HepG2 (cell line): ENCODE results near the gene CSNK1D. TPM values are rescaled to one million over a fixed set of nuclear protein-coding genes. Genes with fewer than 3 reads are reported as not detected.
A peak's percentile ranks its signal among the peaks of the same experiment; 100 is the strongest.

Experiments used
- FUBP1 ChIP-seq: sonication (generic); formaldehyde crosslinking; IDR thresholded peaks from 2 replicates; pipeline ENCODE4 v1.5.1; 2020; ENCODE audit warnings: missing genetic modification reagents, mild to moderate bottlenecking, borderline replicate concordance
- HDAC2 ChIP-seq: sonication (generic); formaldehyde crosslinking; IDR thresholded peaks from 2 replicates; pipeline ENCODE4 v1.4.0; 2020; ENCODE audit warnings: missing genetic modification reagents
- PHF5A ChIP-seq: IDR thresholded peaks from one replicate; pipeline ENCODE4 v1.6.1; 2018; ENCODE audit warnings: low read depth, missing genetic modification reagents; ENCODE audit not compliant: unreplicated experiment
- RBFOX2 ChIP-seq: fragments of 200-400 bp; formaldehyde crosslinking; IDR thresholded peaks from 2 replicates; pipeline ENCODE4 v1.6.1; 2017; ENCODE audit warnings: low read depth, mild to moderate bottlenecking, low read length
- RFX1 ChIP-seq: fragments of 450-650 bp; IDR thresholded peaks from 2 replicates; pipeline ENCODE4 v1.6.1; 2017
- SIX1 ChIP-seq: sonication (generic); formaldehyde crosslinking; IDR thresholded peaks from 2 replicates; pipeline ENCODE4 v1.4.0; 2020; ENCODE audit warnings: missing genetic modification reagents, borderline replicate concordance
- SOX6 ChIP-seq, 2 experiments: fragments of 450-650 bp in 1 of 2; sonication (generic) in 1 of 2; formaldehyde crosslinking in 1 of 2; IDR thresholded peaks; 2 replicates each; pipeline versions ENCODE4 v1.4.0 to v1.6.1; 2017 to 2020; ENCODE audit warnings: antibody characterized with exemption in 1 of 2, mild to moderate bottlenecking in 1 of 2, missing genetic modification reagents in 1 of 2
- TAF15 ChIP-seq: fragments of 200-400 bp; formaldehyde crosslinking; IDR thresholded peaks from one replicate; pipeline ENCODE4 v1.6.1; 2018; ENCODE audit warnings: mild to moderate bottlenecking, low read depth, low read length; ENCODE audit not compliant: poor library complexity, severe bottlenecking
- YEATS4 ChIP-seq: sonication (generic); formaldehyde crosslinking; IDR thresholded peaks from 2 replicates; pipeline ENCODE4 v1.4.0; 2020; ENCODE audit warnings: missing genetic modification reagents, borderline replicate concordance
- ZBTB1 ChIP-seq: sonication (generic); formaldehyde crosslinking; IDR thresholded peaks from 2 replicates; pipeline ENCODE4 v1.4.0; 2020; ENCODE audit warnings: missing genetic modification reagents, borderline replicate concordance
- ZBTB8A ChIP-seq: sonication (generic); formaldehyde crosslinking; IDR thresholded peaks from 2 replicates; pipeline ENCODE4 v1.4.0; 2020; ENCODE audit warnings: mild to moderate bottlenecking, low read depth, missing genetic modification reagents, borderline replicate concordance
- ZIK1 ChIP-seq: sonication (generic); formaldehyde crosslinking; IDR thresholded peaks from 2 replicates; pipeline ENCODE4 v1.5.0; 2020; ENCODE audit warnings: mild to moderate bottlenecking, low read depth, missing genetic modification reagents, borderline replicate concordance
- ZNF264 ChIP-seq: sonication (generic); formaldehyde crosslinking; IDR thresholded peaks from 2 replicates; pipeline ENCODE4 v1.4.0; 2020; ENCODE audit warnings: missing genetic modification reagents
- ZNF414 ChIP-seq: sonication (generic); formaldehyde crosslinking; IDR thresholded peaks from 2 replicates; pipeline ENCODE4 v1.5.0; 2020; ENCODE audit warnings: missing genetic modification reagents
- ZNF574 ChIP-seq: sonication (generic); formaldehyde crosslinking; IDR thresholded peaks from 2 replicates; pipeline ENCODE4 v1.4.0; 2020; ENCODE audit warnings: missing genetic modification reagents
- ZSCAN25 ChIP-seq: sonication (generic); formaldehyde crosslinking; IDR thresholded peaks from 2 replicates; pipeline ENCODE4 v1.8.0; 2022; ENCODE audit warnings: mild to moderate bottlenecking, missing genetic modification reagents
- polyA plus RNA-seq, 8 experiments: library from polyadenylated mRNA; depleted of rRNA in 3 of 8; stranded (reverse) in 7 of 8; unstranded in 1 of 8; fragments of >200 nt; fragmentation: Illumina TruSeq in 4 of 8; extraction: Trizol in 4 of 8; gene quantifications; 2 replicates each; pipeline versions ENCODE4 v1.2.1 to v1.2.3, GENCODE V29; 2011 to 2016; ENCODE audit warnings: low read depth in 4 of 8, missing spikeins in 1 of 8, mixed read lengths in 1 of 8; ENCODE audit not compliant: insufficient read depth in 1 of 8
- total RNA-seq, 5 experiments: library from RNA; depleted of rRNA; stranded (reverse); fragments of >200 nt; fragmentation: Illumina TruSeq; extraction: Trizol; gene quantifications; 2 replicates each; pipeline ENCODE4 v1.2.3, GENCODE V29; 2016; ENCODE audit warnings: low read depth in 1 of 5
- TF ChIP-seq, protein P1 (sequence below): sonication (generic); formaldehyde crosslinking; IDR thresholded peaks from 2 replicates; pipeline ENCODE4 v1.8.0; 2022; ENCODE audit warnings: mild to moderate bottlenecking, missing genetic modification reagents
- TF ChIP-seq, protein P2 (sequence below): IDR thresholded peaks from 2 replicates; pipeline ENCODE4 v1.6.1; 2016; ENCODE audit warnings: mild to moderate bottlenecking, missing biosample characterization, missing genetic modification reagents
- TF ChIP-seq, protein P3 (sequence below): sonication (generic); formaldehyde crosslinking; IDR thresholded peaks from 2 replicates; pipeline ENCODE4 v1.8.0; 2022; ENCODE audit warnings: missing genetic modification reagents, mild to moderate bottlenecking, borderline replicate concordance

The CSNK1D gene
- total and polyA plus RNA-seq, 2 of the 13 experiments (the other 11 are each of a cell fraction or from before 2014, with no cell fraction given) = 31.5 to 128 TPM

DNA sequence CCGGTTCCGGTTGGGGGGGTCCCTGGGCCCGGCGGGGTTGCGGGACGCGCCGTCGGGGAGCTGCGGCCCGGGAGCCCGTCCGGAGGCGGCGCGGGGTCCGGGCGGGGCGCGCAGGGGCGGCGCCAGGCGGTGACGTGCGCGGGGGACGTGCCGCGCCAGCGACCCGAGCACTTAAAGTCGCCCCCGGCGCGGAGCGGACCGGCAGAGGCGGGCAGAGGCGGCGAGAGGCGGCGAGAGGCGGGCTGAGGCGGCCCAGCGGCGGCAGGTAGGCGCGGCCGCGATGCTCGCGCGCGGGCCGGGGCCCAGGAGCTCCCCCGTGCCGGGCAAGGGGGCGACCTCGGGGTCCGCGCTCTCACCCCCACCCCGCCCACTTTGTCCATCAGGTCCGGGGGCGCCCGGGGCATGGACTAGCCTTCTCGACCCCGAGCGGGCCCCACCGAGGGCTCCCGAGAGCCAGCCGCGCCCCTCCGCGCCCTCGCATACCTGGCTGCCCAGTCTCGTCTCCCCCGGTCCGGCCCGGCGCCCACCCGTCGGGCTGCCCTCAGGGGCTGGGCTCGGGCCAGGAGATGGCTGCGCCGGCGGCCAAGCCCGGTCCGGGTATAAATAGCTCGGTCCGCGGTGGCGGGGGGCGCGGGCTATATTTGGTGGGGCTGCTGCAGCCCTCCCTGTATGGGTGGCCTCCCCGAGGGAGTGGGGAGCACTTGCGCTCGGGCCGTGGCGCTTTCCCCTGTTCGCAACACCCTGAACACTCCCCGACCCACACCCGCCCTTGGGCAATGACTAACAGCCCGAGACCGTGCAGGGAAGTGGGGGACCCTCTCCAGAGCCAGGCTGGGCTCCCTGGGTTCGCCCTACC is 44.4 kb downstream of the CSNK1D start, which contains the start of gene SLC16A3 (continued):
- peak; percentile 66 for TF ChIP-seq ZNF574 (CRISPR knock-in tag)
- peak; percentile 33; the same call in 1 of the 2 replicates for TF ChIP-seq ZNF264 (CRISPR knock-in tag)
- TF ChIP-seq, protein P1, sequence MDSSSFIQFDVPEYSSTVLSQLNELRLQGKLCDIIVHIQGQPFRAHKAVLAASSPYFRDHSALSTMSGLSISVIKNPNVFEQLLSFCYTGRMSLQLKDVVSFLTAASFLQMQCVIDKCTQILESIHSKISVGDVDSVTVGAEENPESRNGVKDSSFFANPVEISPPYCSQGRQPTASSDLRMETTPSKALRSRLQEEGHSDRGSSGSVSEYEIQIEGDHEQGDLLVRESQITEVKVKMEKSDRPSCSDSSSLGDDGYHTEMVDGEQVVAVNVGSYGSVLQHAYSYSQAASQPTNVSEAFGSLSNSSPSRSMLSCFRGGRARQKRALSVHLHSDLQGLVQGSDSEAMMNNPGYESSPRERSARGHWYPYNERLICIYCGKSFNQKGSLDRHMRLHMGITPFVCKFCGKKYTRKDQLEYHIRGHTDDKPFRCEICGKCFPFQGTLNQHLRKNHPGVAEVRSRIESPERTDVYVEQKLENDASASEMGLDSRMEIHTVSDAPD (CRISPR knock-in tag) = 0 out of 2 replicates have a peak, but pooled peaks have one; percentile 13
- no peak for TF ChIP-seq FUBP1 (CRISPR knock-in tag)
- no peak; the same call in 1 of the 2 replicates for TF ChIP-seq ZIK1
- no peak; the same call in 1 of the 2 replicates for TF ChIP-seq HDAC2 (CRISPR knock-in tag)
- no peak for TF ChIP-seq SOX6 (IDR thresholded peaks at IDR 0.05)
- TF ChIP-seq SOX6 (CRISPR knock-in tag; IDR thresholded peaks at IDR 0.05) = no peak
- peak; percentile 83 for TF ChIP-seq RBFOX2
- no peak for TF ChIP-seq ZBTB1
- 0 out of 2 replicates have a peak, but pooled peaks have one; percentile 25 for TF ChIP-seq ZNF414 (CRISPR knock-in tag)
- TF ChIP-seq ZSCAN25 (CRISPR knock-in tag) = no peak
- no peak for TF ChIP-seq ZBTB8A (CRISPR knock-in tag)
- TF ChIP-seq YEATS4 (CRISPR knock-in tag) = peak; percentile 19; the same call in 1 of the 2 replicates
- TF ChIP-seq TAF15 = no peak
- TF ChIP-seq, protein P2, sequence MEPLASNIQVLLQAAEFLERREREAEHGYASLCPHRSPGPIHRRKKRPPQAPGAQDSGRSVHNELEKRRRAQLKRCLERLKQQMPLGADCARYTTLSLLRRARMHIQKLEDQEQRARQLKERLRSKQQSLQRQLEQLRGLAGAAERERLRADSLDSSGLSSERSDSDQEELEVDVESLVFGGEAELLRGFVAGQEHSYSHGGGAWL (CRISPR knock-in tag) = peak; percentile 60
- no peak for TF ChIP-seq RFX1
- TF ChIP-seq, protein P3, sequence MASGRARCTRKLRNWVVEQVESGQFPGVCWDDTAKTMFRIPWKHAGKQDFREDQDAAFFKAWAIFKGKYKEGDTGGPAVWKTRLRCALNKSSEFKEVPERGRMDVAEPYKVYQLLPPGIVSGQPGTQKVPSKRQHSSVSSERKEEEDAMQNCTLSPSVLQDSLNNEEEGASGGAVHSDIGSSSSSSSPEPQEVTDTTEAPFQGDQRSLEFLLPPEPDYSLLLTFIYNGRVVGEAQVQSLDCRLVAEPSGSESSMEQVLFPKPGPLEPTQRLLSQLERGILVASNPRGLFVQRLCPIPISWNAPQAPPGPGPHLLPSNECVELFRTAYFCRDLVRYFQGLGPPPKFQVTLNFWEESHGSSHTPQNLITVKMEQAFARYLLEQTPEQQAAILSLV = no peak
- no peak for TF ChIP-seq SIX1
- TF ChIP-seq PHF5A (CRISPR knock-in tag) = no peak
